Measurements from ENCODE around the gene PHF13.

GRCh38 chr1:6646499-6647148 is 33.1 kb downstream of the PHF13 start:
- no peak for TF ChIP-seq POLR2A (IDR thresholded peaks at IDR 0.05; ENCODE audit: low read depth, low read length)
- TF ChIP-seq CTCF (IDR thresholded peaks at IDR 0.05; ENCODE audit: extremely low read depth in 1 of 2, insufficient read depth in 1 of 2, low read depth in 1 of 2, low read length in 2 of 2), result peak; percentile 50 to 57
- no peak for TF ChIP-seq GATA2 (IDR thresholded peaks at IDR 0.05; ENCODE audit: insufficient read depth, insufficient read length, low read depth, low read length)
- no peak for TF ChIP-seq POLR2AphosphoS5 (IDR thresholded peaks at IDR 0.05; ENCODE audit: insufficient read depth, low read depth, low read length)
- TF ChIP-seq EZH2 (IDR thresholded peaks at IDR 0.05; ENCODE audit: borderline replicate concordance, low read depth, low read length, severe bottlenecking), result no peak
- no peak for TF ChIP-seq FOS (IDR thresholded peaks at IDR 0.05; ENCODE audit: borderline replicate concordance, insufficient read depth, low read length)
- TF ChIP-seq MAX (IDR thresholded peaks at IDR 0.05; ENCODE audit: insufficient read depth, insufficient read length), result no peak
